Right lobe of liver (tissue), 4 donors: ENCODE data around the gene DLX1.

Experiments used
- CTCF ChIP-seq, 4 donors: fragments of 200-600 bp in 3 of 4; fragments of 450-650 bp in 1 of 4; IDR thresholded peaks; one replicate each; pipeline versions ENCODE4 v1.5.1 to v1.8.0; 2016 to 2022; ENCODE audit warnings: antibody characterized with exemption in 4 of 4, mild to moderate bottlenecking in 2 of 4
- POLR2A ChIP-seq: fragments of 450-650 bp; IDR thresholded peaks from one replicate; pipeline ENCODE4 v1.6.1; 2017; ENCODE audit warnings: antibody characterized with exemption, mild to moderate bottlenecking
- donor health status: DM: no; HTN: no; CAD: no.
- donor health status: DM: no; HTN: no; CAD: no.
- donor health status: DM: no; HTN: yes; CAD: no.

GRCh38 chr2:172108587-172108930, 23.3 kb downstream of the DLX1 start:
- TF ChIP-seq CTCF (IDR thresholded peaks at IDR 0.05), result no peak
- TF ChIP-seq POLR2A, result no peak
